Mesothelial cell of epicardium (in vitro differentiated cells): ENCODE results near the gene SLC25A12. TPM values are rescaled to one million over a fixed set of nuclear protein-coding genes. Genes with fewer than 3 reads are reported as not detected.
"Not testable (repeated sequence)": the region's sequence is repeated elsewhere in the genome, so short reads cannot be mapped to it uniquely, and the experiment has no call there.

Experiments
- DNase-seq, 2 experiments: peaks; one replicate each; pipeline ENCODE4 v3.0.0; 2021; ENCODE audit warnings: low spot score in 2 of 2; ENCODE audit not compliant: unreplicated experiment in 2 of 2
- H3K27ac Mint-ChIP-seq: 2 replicates; pipeline ENCODE4 v1.8.0; 2021; ENCODE audit warnings: mixed read lengths
- H3K27me3 Mint-ChIP-seq: 2 replicates; pipeline ENCODE4 v1.8.0; 2021; ENCODE audit warnings: low read depth, mixed read lengths
- H3K36me3 Mint-ChIP-seq: 2 replicates; pipeline ENCODE4 v1.8.0; 2021; ENCODE audit warnings: mixed read lengths
- H3K4me1 Mint-ChIP-seq: 2 replicates; pipeline ENCODE4 v1.8.0; 2021; ENCODE audit warnings: mixed read lengths
- H3K4me3 Mint-ChIP-seq: 2 replicates; pipeline ENCODE4 v1.8.0; 2021; ENCODE audit warnings: mild to moderate bottlenecking, moderate library complexity, mixed read lengths
- H3K9me3 Mint-ChIP-seq: 2 replicates; pipeline ENCODE4 v1.8.0; 2021; ENCODE audit warnings: mixed read lengths
- CTCF ChIP-seq: fragments of 200-600 bp; sonication (generic); IDR thresholded peaks from one replicate; pipeline ENCODE4 v1.5.0; 2021; ENCODE audit warnings: antibody characterized with exemption; ENCODE audit not compliant: unreplicated experiment
- total RNA-seq: library from RNA; stranded (reverse); gene quantifications from 3 replicates; pipeline ENCODE4 v1.2.1, GENCODE V29; 2021

SLC25A12 gene
- total RNA-seq, 1 donor from 2014 or later = 25.4 TPM

DNA sequence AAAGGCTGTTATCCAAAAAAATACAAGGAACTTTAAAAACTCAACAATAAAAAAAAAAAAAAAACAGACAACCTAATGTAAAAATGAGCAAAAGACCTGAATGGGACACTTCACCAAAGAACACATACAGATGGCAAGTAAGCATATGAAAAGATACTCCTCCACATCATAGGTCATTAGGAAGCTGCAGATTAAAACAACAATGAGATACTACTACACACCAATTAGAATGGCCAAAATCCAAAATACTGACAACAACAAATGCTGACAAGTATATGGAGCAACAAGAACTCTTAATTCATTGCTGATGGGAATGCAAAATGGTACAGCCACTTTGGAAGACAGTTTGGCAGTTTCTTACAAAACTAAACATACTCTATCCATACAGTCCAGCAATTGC lies 122.6 kb downstream of the SLC25A12 start:
- H3K9me3 Mint-ChIP-seq = peaks cover 39% of the 10 kb centered on the region
- peaks cover 36% of the 10 kb centered on the region for H3K36me3 Mint-ChIP-seq
- H3K4me1 Mint-ChIP-seq = no peaks in the 10 kb centered on the region

DNA sequence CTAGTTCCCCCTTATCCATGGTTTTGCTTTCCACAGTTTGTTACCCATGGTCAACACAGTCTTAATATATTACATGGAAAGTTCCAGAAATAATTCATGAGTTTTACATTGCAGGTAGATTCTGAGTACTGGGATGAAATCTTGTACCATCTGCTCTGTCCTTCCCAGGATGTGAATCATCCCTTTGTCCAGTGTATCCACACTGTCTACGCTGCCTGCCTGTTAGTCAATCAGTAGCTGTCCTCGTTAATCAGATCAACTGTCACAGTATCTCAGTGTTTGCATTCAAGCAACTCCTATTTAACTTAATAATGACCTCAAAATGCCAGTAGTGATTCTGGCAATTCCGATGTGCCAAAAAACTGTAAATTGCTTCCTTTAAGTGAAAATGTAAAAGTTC lies 130.4 kb downstream of the SLC25A12 start:
- Mint-ChIP-seq H3K4me3 (no peak overlapping the region), H3K4me1 (peaks cover 19% of the 10 kb centered on the region), H3K9me3 (peaks cover 10% of the 10 kb centered on the region), H3K36me3 (peaks cover 36% of the 10 kb centered on the region), H3K27ac (no peak overlapping the region), H3K27me3 (no peaks in the 10 kb centered on the region)
- TF ChIP-seq CTCF = no peak
- no peak for DNase-seq

More for the DNA sequence above, 122.6 kb downstream of the SLC25A12 start:
- Mint-ChIP-seq H3K4me3 (no peak overlapping the region), H3K27me3 (no peaks in the 10 kb centered on the region), H3K27ac (no peak overlapping the region)
- no peak for DNase-seq
- TF ChIP-seq CTCF = no peak

DNA sequence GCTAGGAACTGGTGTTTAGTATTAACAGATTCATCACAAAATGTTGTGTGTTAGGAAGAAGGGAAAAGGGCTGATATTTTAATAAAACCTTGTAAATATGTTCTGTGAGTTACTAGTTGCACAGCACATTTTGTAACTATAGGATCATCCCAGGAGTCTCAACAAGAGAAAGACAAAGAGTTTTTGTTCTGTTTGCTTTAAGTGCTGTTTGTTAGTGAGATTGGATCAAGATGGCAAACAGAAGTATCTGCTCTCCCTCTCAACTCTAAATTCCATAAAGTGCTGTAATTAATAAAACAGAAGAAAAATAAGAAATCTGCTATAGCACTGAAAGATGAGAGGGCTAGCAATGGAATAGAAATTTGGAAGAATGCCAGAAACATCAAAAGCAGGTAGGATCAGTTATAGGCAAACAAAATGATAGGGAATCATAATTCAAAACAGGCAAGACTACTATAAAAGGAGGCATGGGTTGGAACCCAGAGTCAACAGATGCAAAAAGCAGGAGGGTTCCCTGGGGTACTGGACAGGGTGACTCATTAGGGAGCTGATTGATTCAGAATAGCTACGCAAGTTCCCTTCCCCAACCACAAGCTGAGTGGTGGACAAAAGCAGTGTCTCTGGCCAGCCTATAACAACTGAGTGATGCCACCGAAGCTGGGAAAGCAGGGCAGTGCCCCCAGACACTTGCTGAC lies 131.0 kb downstream of the SLC25A12 start:
- Mint-ChIP-seq H3K9me3 (peaks cover 15% of the 10 kb centered on the region), H3K27ac (peak overlapping the region; percentile 66), H3K36me3 (peaks cover 42% of the 10 kb centered on the region), H3K4me1 (peaks cover 19% of the 10 kb centered on the region), H3K27me3 (no peaks in the 10 kb centered on the region), H3K4me3 (no peak overlapping the region)
- TF ChIP-seq CTCF = no peak
- DNase-seq = no peak

GRCh38 chr2:171761176-171761575 lies 132.9 kb downstream of the SLC25A12 start:
- H3K4me3 Mint-ChIP-seq, H3K27ac Mint-ChIP-seq, H3K27me3 Mint-ChIP-seq, DNase-seq: not testable (repeated sequence)
- peaks cover 27% of the 10 kb centered on the region for H3K9me3 Mint-ChIP-seq
- peaks cover 59% of the 10 kb centered on the region for H3K36me3 Mint-ChIP-seq
- peaks cover 19% of the 10 kb centered on the region for H3K4me1 Mint-ChIP-seq

DNA sequence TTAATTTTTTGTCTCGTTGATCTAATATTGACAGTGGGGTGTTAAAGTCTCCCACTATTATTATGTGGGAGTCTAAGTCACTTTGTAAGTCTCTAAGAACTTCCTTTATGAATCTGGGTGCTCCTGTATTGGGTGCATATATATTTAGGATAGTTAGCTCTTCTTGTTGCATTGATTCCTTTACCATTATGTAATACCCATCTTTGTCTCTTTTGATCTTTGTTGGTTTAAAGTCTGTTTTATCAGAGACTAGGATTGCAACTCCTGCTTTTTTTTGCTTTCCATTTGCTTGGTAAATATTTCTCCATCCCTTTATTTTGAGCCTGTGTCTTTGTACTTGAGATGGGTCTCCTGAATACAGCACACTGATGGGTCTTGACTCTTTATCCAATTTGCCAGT lies 135.3 kb downstream of the SLC25A12 start:
- H3K27me3 Mint-ChIP-seq, H3K4me3 Mint-ChIP-seq, DNase-seq, H3K27ac Mint-ChIP-seq: not testable (repeated sequence)
- Mint-ChIP-seq H3K4me1 (peaks cover 19% of the 10 kb centered on the region), H3K36me3 (peaks cover 76% of the 10 kb centered on the region), H3K9me3 (peaks cover 33% of the 10 kb centered on the region)

GRCh38 chr2:171754254-171754939 lies 139.6 kb downstream of the SLC25A12 start:
- no peak for DNase-seq
- no peak for TF ChIP-seq CTCF
- Mint-ChIP-seq H3K27me3 (no peaks in the 10 kb centered on the region), H3K27ac (peak overlapping the region; percentile 34), H3K36me3 (peaks cover 58% of the 10 kb centered on the region), H3K4me1 (no peaks in the 10 kb centered on the region), H3K9me3 (peaks cover 24% of the 10 kb centered on the region), H3K4me3 (no peak overlapping the region)
